ENCODE measurements around the gene UTP15. TPM values are rescaled to one million over a fixed set of nuclear protein-coding genes. Genes with fewer than 3 reads are reported as not detected.

The UTP15 gene
- total RNA-seq, 1 donor from 2014 or later = 40.4 TPM

- no peak for TF ChIP-seq CTCF (IDR thresholded peaks at IDR 0.05)
- Mint-ChIP-seq H3K27ac (no peak overlapping the region), H3K4me3 (no peak overlapping the region), H3K27me3 (peaks cover 33% of the 10 kb centered on the region), H3K36me3 (ENCODE audit: low read depth) (no peaks in the 10 kb centered on the region), H3K9me3 (no peaks in the 10 kb centered on the region), H3K4me1 (no peaks in the 10 kb centered on the region)
- intact Hi-C loops (cut with micrococcal nuclease) = no loop called here
- ChIA-PET POLR2A (no interaction called here), CTCF (interaction anchor here (1.4 kb wide), 1 partner anchor 21 kb away, joined by 3 read pairs; no protein-coding TSS in a partner anchor)
- no peak for DNase-seq
- no peak for ATAC-seq (ENCODE audit: low read depth)
These were observed 47.3 kb downstream of the UTP15 start for GRCh38 chr5:73612799-73613198.

- Mint-ChIP-seq H3K27me3 (peaks cover 33% of the 10 kb centered on the region), H3K36me3 (ENCODE audit: low read depth) (no peaks in the 10 kb centered on the region), H3K27ac (no peak overlapping the region), H3K9me3 (no peaks in the 10 kb centered on the region), H3K4me3 (no peak overlapping the region), H3K4me1 (no peaks in the 10 kb centered on the region)
- ATAC-seq (ENCODE audit: low read depth) (no peak), DNase-seq (no peak)
- intact Hi-C loops (cut with micrococcal nuclease) = no loop called here
- ChIA-PET CTCF (no interaction called here), POLR2A (no interaction called here)
- TF ChIP-seq CTCF (IDR thresholded peaks at IDR 0.05) = no peak
These were observed 49.5 kb downstream of the UTP15 start for GRCh38 chr5:73615085-73615484.

- H3K4me3 Mint-ChIP-seq = no peak overlapping the region
- no peak for DNase-seq
- TF ChIP-seq CTCF (IDR thresholded peaks at IDR 0.05) = no peak
- H3K4me1 Mint-ChIP-seq = no peaks in the 10 kb centered on the region
- H3K27me3 Mint-ChIP-seq = peaks cover 26% of the 10 kb centered on the region
- no peak overlapping the region for H3K27ac Mint-ChIP-seq
- H3K36me3 Mint-ChIP-seq (ENCODE audit: low read depth) = no peaks in the 10 kb centered on the region
- ChIA-PET POLR2A (no interaction called here), CTCF (no interaction called here)
- H3K9me3 Mint-ChIP-seq = no peaks in the 10 kb centered on the region
- ATAC-seq (ENCODE audit: low read depth) = no peak
- intact Hi-C loops (cut with micrococcal nuclease) = no loop called here
These were observed 50.4 kb downstream of the UTP15 start for GRCh38 chr5:73615947-73616346.

GRCh38 chr5:73617510-73618279 lies 52.2 kb downstream of the UTP15 start:
- intact Hi-C loops (cut with micrococcal nuclease) = no loop called here
- Mint-ChIP-seq H3K4me1 (no peaks in the 10 kb centered on the region), H3K27ac (no peak overlapping the region), H3K4me3 (no peak overlapping the region), H3K27me3 (peaks cover 24% of the 10 kb centered on the region), H3K9me3 (no peaks in the 10 kb centered on the region), H3K36me3 (ENCODE audit: low read depth) (no peaks in the 10 kb centered on the region)
- DNase-seq = no peak
- POLR2A ChIA-PET = no interaction called here
- ATAC-seq (ENCODE audit: low read depth) = no peak
- CTCF ChIA-PET = no interaction called here
- TF ChIP-seq CTCF (IDR thresholded peaks at IDR 0.05) = no peak

- no peak for TF ChIP-seq CTCF (IDR thresholded peaks at IDR 0.05)
- ChIA-PET CTCF (no interaction called here), POLR2A (no interaction called here)
- ATAC-seq (ENCODE audit: low read depth) = no peak
- DNase-seq = no peak
- Mint-ChIP-seq H3K36me3 (ENCODE audit: low read depth) (no peaks in the 10 kb centered on the region), H3K9me3 (no peaks in the 10 kb centered on the region), H3K4me1 (no peaks in the 10 kb centered on the region), H3K4me3 (no peak overlapping the region), H3K27me3 (peaks cover 22% of the 10 kb centered on the region), H3K27ac (no peak overlapping the region)
- intact Hi-C loops (cut with micrococcal nuclease) = no loop called here
These were observed 54.2 kb downstream of the UTP15 start for GRCh38 chr5:73619606-73620333.

All from activated B cell treated with CpG ODN at 0.5 μM for 24 hours (primary cell).